GM23248 (cell line): ENCODE measurements around the gene TMC5. TPM values are rescaled to one million over a fixed set of nuclear protein-coding genes. Genes with fewer than 3 reads are reported as not detected.
"Not testable (repeated sequence)": the region's sequence is repeated elsewhere in the genome, so short reads cannot be mapped to it uniquely, and the experiment has no call there.

Experiments used
- DNase-seq: peaks from one replicate; pipeline ENCODE4 v3.0.0-alpha.2; 2015
- H2AFZ ChIP-seq: fragments of 200-600 bp; sonication (generic); 2 replicates; pipeline ENCODE4 v1.6.1; 2016; ENCODE audit warnings: antibody characterized with exemption
- H3F3A ChIP-seq: fragments of 200-600 bp; sonication (generic); 2 replicates; pipeline ENCODE4 v1.6.1; 2016; ENCODE audit warnings: mild to moderate bottlenecking, antibody characterized with exemption, mixed run types; ENCODE audit not compliant: insufficient read depth
- H3K27ac ChIP-seq: fragments of 200-600 bp; sonication (generic); 2 replicates; pipeline ENCODE4 v1.5.1; 2016; ENCODE audit warnings: mild to moderate bottlenecking
- H3K27me3 ChIP-seq: fragments of 200-600 bp; sonication (generic); replicated peaks from 2 replicates; pipeline ENCODE4 v1.6.1; 2016; ENCODE audit warnings: mild to moderate bottlenecking; ENCODE audit not compliant: insufficient read depth
- H3K36me3 ChIP-seq: fragments of 200-600 bp; sonication (generic); 2 replicates; pipeline ENCODE4 v1.6.1; 2016; ENCODE audit warnings: low read depth, mild to moderate bottlenecking
- H3K4me1 ChIP-seq: fragments of 200-600 bp; sonication (generic); 2 replicates; pipeline ENCODE4 v1.6.1; 2016; ENCODE audit warnings: mild to moderate bottlenecking; ENCODE audit not compliant: insufficient read depth
- H3K4me2 ChIP-seq: fragments of 200-600 bp; sonication (generic); one replicate; pipeline ENCODE4 v1.6.1; 2016; ENCODE audit warnings: mild to moderate bottlenecking; ENCODE audit not compliant: unreplicated experiment
- H3K4me3 ChIP-seq: fragments of 200-600 bp; sonication (generic); 2 replicates; pipeline ENCODE4 v1.5.1; 2016; ENCODE audit warnings: mild to moderate bottlenecking
- H3K79me2 ChIP-seq: fragments of 200-600 bp; sonication (generic); 2 replicates; pipeline ENCODE4 v1.6.1; 2016; ENCODE audit warnings: mild to moderate bottlenecking; ENCODE audit not compliant: insufficient read depth
- H3K9ac ChIP-seq: fragments of 200-600 bp; sonication (generic); 2 replicates; pipeline ENCODE4 v1.6.1; 2016; ENCODE audit warnings: mild to moderate bottlenecking
- H3K9me2 ChIP-seq: fragments of 200-600 bp; sonication (generic); 2 replicates; pipeline ENCODE4 v1.6.1; 2016; ENCODE audit warnings: mixed run types, mild to moderate bottlenecking, moderate library complexity; ENCODE audit not compliant: insufficient read depth
- H3K9me3 ChIP-seq: fragments of 200-600 bp; sonication (generic); one replicate; pipeline ENCODE4 v1.6.1; 2017; ENCODE audit warnings: low read depth
- H4K20me1 ChIP-seq: fragments of 200-600 bp; sonication (generic); 2 replicates; pipeline ENCODE4 v1.6.0; 2016; ENCODE audit not compliant: insufficient read depth
- EZH2 ChIP-seq: fragments of 200-600 bp; sonication (generic); IDR thresholded peaks from 2 replicates; pipeline ENCODE4 v1.6.1; 2018; ENCODE audit warnings: antibody characterized with exemption, mild to moderate bottlenecking; ENCODE audit not compliant: insufficient read depth, poor library complexity, severe bottlenecking
- EZH2phosphoT487 ChIP-seq: fragments of 200-600 bp; sonication (generic); IDR thresholded peaks from 2 replicates; pipeline ENCODE4 v1.6.1; 2018; ENCODE audit warnings: antibody characterized with exemption, moderate library complexity, mild to moderate bottlenecking, low read depth; ENCODE audit not compliant: insufficient read depth
- WGBS, 2 experiments: methylation state at CpG; one replicate each; pipeline ENCODE4 v1.1.6; 2015 to 2017; ENCODE audit warnings: low lambda C conversion rate in 2 of 2, low coverage in 1 of 2; ENCODE audit errors: missing lambda C conversion rate in 2 of 2; 5-methylcytosine and 5-hydroxymethylcytosine counted together
- in situ Hi-C: fragments of 300-500 bp; cut with MboI; formaldehyde crosslinking; loops from 2 replicates; pipeline ENCODE4 v1.15.0; 2020
- polyA plus RNA-seq: library from polyadenylated mRNA; unstranded; fragments of >200 nt; fragmentation: Nextera tagmentation; extraction: Ambion mirVana; gene quantifications from 2 replicates; pipeline ENCODE4 v1.2.1, GENCODE V29; 2016
- total RNA-seq: library from RNA; depleted of rRNA; stranded (reverse); fragments of >200 nt; shearing (Covaris generic); gene quantifications from 2 replicates; pipeline ENCODE4 v1.2.3, GENCODE V29; 2014

TMC5 gene
- total and polyA plus RNA-seq, 2 experiments from 2014 or later: not detected

DNA sequence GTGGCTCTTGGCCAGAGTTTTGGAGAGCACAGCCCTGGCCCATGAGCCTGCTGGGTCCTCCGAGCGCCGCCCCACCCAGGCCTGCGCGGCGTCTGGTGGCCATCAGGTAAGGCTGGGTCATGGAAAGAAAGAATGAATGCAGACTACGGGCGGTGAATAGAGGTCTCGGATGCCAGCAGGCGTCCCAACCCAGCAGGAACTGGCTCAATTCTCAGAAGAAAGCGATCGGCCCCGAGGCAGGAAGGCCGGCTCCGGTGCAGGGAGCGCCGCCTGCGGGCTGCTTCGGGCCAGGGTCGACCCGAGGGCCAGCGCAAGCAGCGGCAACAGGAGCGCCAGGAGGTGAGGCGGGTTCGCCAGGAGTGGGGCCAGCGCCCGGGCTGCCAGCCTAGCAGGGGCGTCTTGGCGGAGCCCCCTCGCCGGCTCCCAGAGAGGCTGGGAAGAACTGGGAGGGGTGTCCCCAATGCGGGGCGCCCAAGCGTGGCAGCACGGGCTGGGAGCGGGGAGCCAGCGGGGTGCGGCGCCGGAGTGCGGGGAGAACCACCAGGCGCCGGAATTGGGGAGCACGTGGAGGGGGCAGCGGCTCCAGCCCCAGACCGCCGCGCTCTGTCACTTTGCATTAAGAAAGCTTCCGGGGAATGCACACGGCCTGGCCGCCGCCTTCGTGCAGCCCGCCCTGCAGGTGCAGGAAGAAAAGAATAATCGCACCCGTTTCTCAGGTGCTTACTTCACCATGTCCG lies 7.1 kb upstream of the TMC5 start:
- no peaks in the 10 kb centered on the region for H4K20me1 ChIP-seq
- no peak overlapping the region for H2AFZ ChIP-seq
- peak overlapping the region; percentile 37; the same call in 1 of the 2 replicates for H3K4me3 ChIP-seq
- TF ChIP-seq EZH2phosphoT487: no peak
- H3K9me3 ChIP-seq: no peaks in the 10 kb centered on the region
- peaks cover 23% of the 10 kb centered on the region for H3K27me3 ChIP-seq
- H3K36me3 ChIP-seq: no peaks in the 10 kb centered on the region
- H3K9ac ChIP-seq: no peak overlapping the region
- DNase-seq: peak; percentile 16
- H3K27ac ChIP-seq: no peak overlapping the region
- H3K4me1 ChIP-seq: no peaks in the 10 kb centered on the region
- 1 to 3% methylated on average over 45 to 50 of the region's 58 CpGs for WGBS, 2 experiments
- in situ Hi-C loops: no loop called here
- no peaks in the 10 kb centered on the region for H3K79me2 ChIP-seq
- H3K4me2 ChIP-seq: peak overlapping the region; percentile 57
- H3K9me2 ChIP-seq: no peaks in the 10 kb centered on the region
- no peaks in the 10 kb centered on the region for H3F3A ChIP-seq

DNA sequence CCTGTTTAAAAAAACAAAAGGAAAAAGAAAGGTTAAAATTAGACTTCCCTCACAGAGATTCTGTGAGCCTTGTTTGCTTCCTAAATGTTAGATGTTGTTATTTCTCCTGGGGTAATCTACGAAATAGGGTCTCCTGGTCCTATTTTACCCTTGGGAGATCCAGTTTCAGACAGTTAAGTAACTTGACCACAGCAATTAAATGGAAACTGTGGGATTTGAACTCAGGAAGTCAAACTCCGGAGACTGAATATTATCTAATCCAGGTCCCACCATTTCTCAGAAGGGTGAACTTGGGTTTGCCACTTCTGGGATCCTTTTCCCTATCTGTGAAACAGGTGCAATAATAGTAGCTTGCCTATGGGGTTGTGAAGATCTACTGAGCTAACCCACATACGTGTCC lies 6.4 kb upstream of the TMC5 start:
- H3K9ac ChIP-seq: no peak overlapping the region
- H3K79me2 ChIP-seq: no peaks in the 10 kb centered on the region
- TF ChIP-seq EZH2 (peak; percentile 53), EZH2phosphoT487 (no peak)
- in situ Hi-C loops: no loop called here
- WGBS, 2 experiments: 50 to 56% methylated on average over 3 of the region's 3 CpGs
- no peaks in the 10 kb centered on the region for H3K9me3 ChIP-seq
- H3K4me3 ChIP-seq: no peak overlapping the region
- H3K36me3 ChIP-seq: no peaks in the 10 kb centered on the region
- H4K20me1 ChIP-seq: no peaks in the 10 kb centered on the region
- no peak overlapping the region for H3K27ac ChIP-seq
- no peak for DNase-seq
- no peak overlapping the region for H2AFZ ChIP-seq
- H3K27me3 ChIP-seq: peaks cover 23% of the 10 kb centered on the region
- H3K4me2 ChIP-seq: no peak overlapping the region
- H3K9me2 ChIP-seq: no peaks in the 10 kb centered on the region
- no peaks in the 10 kb centered on the region for H3F3A ChIP-seq
- no peaks in the 10 kb centered on the region for H3K4me1 ChIP-seq

DNA sequence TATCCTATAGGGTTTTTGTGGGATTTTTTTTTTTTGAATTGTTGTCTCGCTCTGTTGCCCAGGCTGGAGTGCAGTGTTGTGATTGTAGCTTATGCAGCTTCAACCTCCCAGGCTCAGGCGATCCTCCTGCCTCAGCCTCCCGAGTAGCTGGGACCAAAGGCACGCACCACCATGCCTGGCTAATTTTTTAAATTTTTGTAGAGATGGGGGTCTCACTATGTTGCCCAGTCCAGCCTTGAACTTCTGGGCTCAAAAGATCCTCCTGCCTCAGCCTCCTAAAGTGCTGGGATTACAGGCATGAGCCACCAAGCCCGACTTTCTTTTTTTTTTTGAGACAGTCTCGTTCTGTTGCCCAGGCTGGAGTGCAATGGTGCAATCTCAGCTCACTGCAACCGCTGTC lies 5.6 kb upstream of the TMC5 start:
- H3K9ac ChIP-seq, H3K4me1 ChIP-seq, H4K20me1 ChIP-seq, H3K4me3 ChIP-seq, H3K27ac ChIP-seq, H3K79me2 ChIP-seq, H3K9me2 ChIP-seq, H2AFZ ChIP-seq, H3K9me3 ChIP-seq, H3K4me2 ChIP-seq, H3K36me3 ChIP-seq, in situ Hi-C loops, H3F3A ChIP-seq, DNase-seq: not testable (repeated sequence)
- peaks cover 23% of the 10 kb centered on the region for H3K27me3 ChIP-seq
- 79 to 81% methylated on average over 7 of the region's 7 CpGs for WGBS, 2 experiments

DNA sequence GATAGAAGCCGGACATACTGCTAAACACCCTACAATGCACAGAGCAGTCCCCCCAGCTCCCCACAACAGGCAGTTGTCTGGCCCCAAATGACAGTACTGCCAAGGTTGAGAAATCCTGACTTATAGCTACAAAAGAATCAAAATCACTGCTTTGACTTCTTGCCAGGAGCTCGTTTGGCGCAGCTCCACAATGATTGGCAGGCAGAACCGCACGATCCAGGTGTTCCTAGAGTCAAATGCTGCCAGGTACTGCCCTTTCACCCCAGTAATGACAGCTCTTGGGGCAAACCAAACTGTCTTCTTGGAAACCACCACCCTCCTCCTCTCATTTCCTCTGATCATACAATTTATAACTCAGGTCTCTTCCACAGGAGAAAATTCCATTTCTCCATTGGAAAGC lies 2.2 kb upstream of the TMC5 start:
- Histone ChIP-seq H3F3A (no peaks in the 10 kb centered on the region), H3K27ac (no peak overlapping the region), H4K20me1 (no peaks in the 10 kb centered on the region), H3K4me1 (no peaks in the 10 kb centered on the region), H3K9me2 (no peaks in the 10 kb centered on the region), H3K79me2 (no peaks in the 10 kb centered on the region), H3K27me3 (peaks cover 16% of the 10 kb centered on the region), H3K4me2 (no peak overlapping the region), H3K4me3 (no peak overlapping the region), H2AFZ (no peak overlapping the region), H3K9ac (no peak overlapping the region), H3K36me3 (no peaks in the 10 kb centered on the region), H3K9me3 (no peaks in the 10 kb centered on the region)
- 19 to 23% methylated on average over 5 of the region's 5 CpGs for WGBS, 2 experiments
- no peak for TF ChIP-seq EZH2
- TF ChIP-seq EZH2phosphoT487: no peak
- no peak for DNase-seq
- in situ Hi-C loops: no loop called here

DNA sequence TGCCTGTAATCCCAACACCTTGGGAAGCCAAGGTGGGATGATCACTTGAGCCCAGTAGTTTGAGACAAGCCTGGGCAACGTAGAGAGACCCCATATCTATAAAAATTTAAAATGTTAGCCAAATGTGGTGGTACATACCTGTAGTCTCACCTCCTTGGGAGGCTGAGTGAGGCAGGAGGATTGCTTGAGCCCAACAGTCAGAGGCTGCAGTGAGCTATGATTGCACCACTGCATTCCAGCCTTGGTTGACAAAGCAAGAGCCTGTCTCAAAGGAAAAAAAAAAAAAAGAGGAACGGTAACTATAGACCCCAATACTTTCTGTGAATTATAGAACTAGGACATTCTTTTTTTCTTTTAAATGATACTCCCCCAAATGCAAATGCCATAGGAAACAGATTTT lies 1.8 kb upstream of the TMC5 start:
- Histone ChIP-seq H3F3A (no peaks in the 10 kb centered on the region), H3K4me1 (no peaks in the 10 kb centered on the region), H3K79me2 (no peaks in the 10 kb centered on the region), H3K27ac (no peak overlapping the region), H3K4me3 (no peak overlapping the region), H2AFZ (no peak overlapping the region), H3K9me2 (no peaks in the 10 kb centered on the region), H3K9me3 (no peaks in the 10 kb centered on the region), H3K4me2 (no peak overlapping the region), H4K20me1 (no peaks in the 10 kb centered on the region), H3K27me3 (peaks cover 12% of the 10 kb centered on the region), H3K9ac (no peak overlapping the region), H3K36me3 (no peaks in the 10 kb centered on the region)
- in situ Hi-C loops: no loop called here
- DNase-seq: no peak
- TF ChIP-seq EZH2: no peak
- no peak for TF ChIP-seq EZH2phosphoT487
- WGBS, 2 experiments: 22 to 27% methylated on average over 2 of the region's 2 CpGs
